MM.1S (cell line): Measurements from ENCODE around the gene GPI.

Experiments
- DNase-seq: peaks from one replicate; pipeline ENCODE4 v3.0.0-alpha.2; 2015
- H2AFZ ChIP-seq: fragments of 300-600 bp; sonication (generic); 2 replicates; pipeline ENCODE4 v1.6.0; 2016; ENCODE audit warnings: antibody characterized with exemption, low read length
- H3F3A ChIP-seq: fragments of 300-600 bp; sonication (generic); 2 replicates; pipeline ENCODE4 v1.6.1; 2016; ENCODE audit warnings: mild to moderate bottlenecking, antibody characterized with exemption, low read length, moderate library complexity, mixed read lengths; ENCODE audit not compliant: insufficient read depth
- H3K27ac ChIP-seq: fragments of 300-600 bp; sonication (generic); 2 replicates; pipeline ENCODE4 v1.5.1; 2016; ENCODE audit warnings: mild to moderate bottlenecking, low read length
- H3K27me3 ChIP-seq: fragments of 300-600 bp; sonication (generic); replicated peaks from 2 replicates; pipeline ENCODE4 v1.6.0; 2016; ENCODE audit warnings: low read length; ENCODE audit not compliant: insufficient read depth
- H3K36me3 ChIP-seq: fragments of 300-600 bp; sonication (generic); replicated peaks from 2 replicates; pipeline ENCODE4 v1.6.1; 2016; ENCODE audit warnings: mild to moderate bottlenecking, low read length, mixed read lengths; ENCODE audit not compliant: insufficient read depth
- H3K4me1 ChIP-seq: fragments of 300-600 bp; sonication (generic); 2 replicates; pipeline ENCODE4 v1.6.1; 2016; ENCODE audit warnings: low read length, mixed read lengths
- H3K4me2 ChIP-seq: fragments of 300-600 bp; sonication (generic); 2 replicates; pipeline ENCODE4 v1.6.0; 2016; ENCODE audit warnings: low read depth, low read length
- H3K4me3 ChIP-seq: fragments of 300-600 bp; sonication (generic); 2 replicates; pipeline ENCODE4 v1.5.1; 2016; ENCODE audit warnings: low read length, mixed read lengths
- H3K79me2 ChIP-seq: fragments of 300-600 bp; sonication (generic); 2 replicates; pipeline ENCODE4 v1.6.1; 2016; ENCODE audit warnings: mixed run types, low read length, mixed read lengths
- H3K9ac ChIP-seq: fragments of 300-600 bp; sonication (generic); 2 replicates; pipeline ENCODE4 v1.6.1; 2016; ENCODE audit warnings: low read length, mixed read lengths
- H3K9me2 ChIP-seq: fragments of 300-600 bp; sonication (generic); replicated peaks from 2 replicates; pipeline ENCODE4 v1.6.1; 2016; ENCODE audit warnings: mild to moderate bottlenecking, low read length, mixed read lengths; ENCODE audit not compliant: insufficient read depth
- H3K9me3 ChIP-seq: fragments of 300-600 bp; sonication (generic); replicated peaks from 2 replicates; pipeline ENCODE4 v1.6.1; 2016; ENCODE audit warnings: mild to moderate bottlenecking, low read length, mixed read lengths; ENCODE audit not compliant: insufficient read depth
- H4K20me1 ChIP-seq: fragments of 300-600 bp; sonication (generic); 2 replicates; pipeline ENCODE4 v1.6.1; 2016; ENCODE audit warnings: mild to moderate bottlenecking, low read length, moderate library complexity, mixed read lengths; ENCODE audit not compliant: insufficient read depth
- CTCF ChIP-seq: fragments of 300-600 bp; sonication (generic); IDR thresholded peaks from 2 replicates; pipeline ENCODE4 v1.5.1; 2016; ENCODE audit warnings: antibody characterized with exemption, low read length, mixed read lengths
- EZH2 ChIP-seq: fragments of 300-600 bp; sonication (generic); optimal IDR thresholded peaks from 2 replicates; pipeline ENCODE3; 2017; ENCODE audit warnings: low read depth, mild to moderate bottlenecking, antibody characterized with exemption, low read length, mixed read lengths
- EZH2phosphoT487 ChIP-seq: fragments of 300-600 bp; sonication (generic); IDR thresholded peaks from 2 replicates; pipeline ENCODE4 v1.6.1; 2018; ENCODE audit warnings: antibody characterized with exemption, low read length

GPI gene

GRCh38 chr19:34320277-34320676 is 44.7 kb upstream of the GPI start:
- no peak overlapping the region for H3K4me3 ChIP-seq
- no peak overlapping the region for H2AFZ ChIP-seq
- no peaks in the 10 kb centered on the region for H3K36me3 ChIP-seq
- no peaks in the 10 kb centered on the region for H3K79me2 ChIP-seq
- no peaks in the 10 kb centered on the region for H3K4me1 ChIP-seq
- H3K27me3 ChIP-seq = no peaks in the 10 kb centered on the region
- no peaks in the 10 kb centered on the region for H4K20me1 ChIP-seq
- no peak overlapping the region for H3K27ac ChIP-seq
- H3K9me2 ChIP-seq = no peaks in the 10 kb centered on the region
- no peaks in the 10 kb centered on the region for H3K9me3 ChIP-seq
- DNase-seq = no peak
- no peaks in the 10 kb centered on the region for H3F3A ChIP-seq
- H3K4me2 ChIP-seq = no peak overlapping the region
- H3K9ac ChIP-seq = no peak overlapping the region
- TF ChIP-seq CTCF (no peak), EZH2phosphoT487 (no peak), EZH2 (no peak)

GRCh38 chr19:34321735-34322134 is 43.3 kb upstream of the GPI start:
- Histone ChIP-seq H3K27ac (no peak overlapping the region), H2AFZ (no peak overlapping the region), H3K36me3 (no peaks in the 10 kb centered on the region), H4K20me1 (no peaks in the 10 kb centered on the region), H3K9ac (no peak overlapping the region), H3K4me3 (no peak overlapping the region), H3K4me2 (no peak overlapping the region), H3K27me3 (no peaks in the 10 kb centered on the region), H3F3A (no peaks in the 10 kb centered on the region), H3K9me2 (no peaks in the 10 kb centered on the region), H3K79me2 (no peaks in the 10 kb centered on the region), H3K4me1 (no peaks in the 10 kb centered on the region), H3K9me3 (no peaks in the 10 kb centered on the region)
- no peak for DNase-seq
- TF ChIP-seq CTCF (no peak), EZH2phosphoT487 (no peak), EZH2 (no peak)

- Histone ChIP-seq H3K9me3 (no peaks in the 10 kb centered on the region), H3K79me2 (no peaks in the 10 kb centered on the region), H3K9ac (no peak overlapping the region), H3K36me3 (no peaks in the 10 kb centered on the region), H4K20me1 (no peaks in the 10 kb centered on the region), H3K27me3 (no peaks in the 10 kb centered on the region), H3K4me2 (no peak overlapping the region), H3F3A (no peaks in the 10 kb centered on the region), H2AFZ (no peak overlapping the region), H3K4me1 (no peaks in the 10 kb centered on the region), H3K9me2 (no peaks in the 10 kb centered on the region), H3K4me3 (no peak overlapping the region), H3K27ac (no peak overlapping the region)
- no peak for TF ChIP-seq EZH2
- no peak for DNase-seq
Measured at GRCh38 chr19:34323433-34324204, 41.4 kb upstream of the GPI start.

GRCh38 chr19:34324320-34324719 is 40.7 kb upstream of the GPI start:
- Histone ChIP-seq H3K4me2 (no peak overlapping the region), H3K9me3 (no peaks in the 10 kb centered on the region), H3K4me3 (no peak overlapping the region), H3K4me1 (no peaks in the 10 kb centered on the region), H3F3A (no peaks in the 10 kb centered on the region), H2AFZ (no peak overlapping the region), H3K9me2 (no peaks in the 10 kb centered on the region), H3K36me3 (no peaks in the 10 kb centered on the region), H3K27me3 (no peaks in the 10 kb centered on the region), H3K27ac (no peak overlapping the region), H3K79me2 (no peaks in the 10 kb centered on the region), H4K20me1 (no peaks in the 10 kb centered on the region), H3K9ac (no peak overlapping the region)
- no peak for DNase-seq
- no peak for TF ChIP-seq CTCF
- no peak for TF ChIP-seq EZH2
